Posterior vena cava (tissue), 2 donors: ENCODE results near the gene IL7R. TPM values are rescaled to one million over a fixed set of nuclear protein-coding genes. Genes with fewer than 3 reads are reported as not detected.
"Not testable (repeated sequence)": the region's sequence is repeated elsewhere in the genome, so short reads cannot be mapped to it uniquely, and the experiment has no call there.

Experiments used
- DNase-seq: peaks from one replicate; pipeline ENCODE4 v3.0.0-alpha.2; 2020; ENCODE audit warnings: low spot score
- intact Hi-C, 2 donors: fragments of 100-400 bp; cut with DNase I; formaldehyde crosslinking; loops; one replicate each; pipeline versions ENCODE4 v1.14.1 to v1.14.2; 2022 to 2023
- total RNA-seq, 2 donors: library from RNA; stranded (reverse); fragmentation: NEBNext Ultra II Directional; extraction: Animal tissue kit (Norgen Biotek cat#: 25700); gene quantifications; one replicate each; pipeline ENCODE4 v1.2.1, GENCODE V29; 2021
- donor health status: DM: yes; HTN: yes; CAD: no.
- donor health status: DM: yes; HTN: yes; CAD: no.

IL7R gene
- total RNA-seq, 2 donors from 2014 or later: 4.2 to 5.3 TPM

DNA sequence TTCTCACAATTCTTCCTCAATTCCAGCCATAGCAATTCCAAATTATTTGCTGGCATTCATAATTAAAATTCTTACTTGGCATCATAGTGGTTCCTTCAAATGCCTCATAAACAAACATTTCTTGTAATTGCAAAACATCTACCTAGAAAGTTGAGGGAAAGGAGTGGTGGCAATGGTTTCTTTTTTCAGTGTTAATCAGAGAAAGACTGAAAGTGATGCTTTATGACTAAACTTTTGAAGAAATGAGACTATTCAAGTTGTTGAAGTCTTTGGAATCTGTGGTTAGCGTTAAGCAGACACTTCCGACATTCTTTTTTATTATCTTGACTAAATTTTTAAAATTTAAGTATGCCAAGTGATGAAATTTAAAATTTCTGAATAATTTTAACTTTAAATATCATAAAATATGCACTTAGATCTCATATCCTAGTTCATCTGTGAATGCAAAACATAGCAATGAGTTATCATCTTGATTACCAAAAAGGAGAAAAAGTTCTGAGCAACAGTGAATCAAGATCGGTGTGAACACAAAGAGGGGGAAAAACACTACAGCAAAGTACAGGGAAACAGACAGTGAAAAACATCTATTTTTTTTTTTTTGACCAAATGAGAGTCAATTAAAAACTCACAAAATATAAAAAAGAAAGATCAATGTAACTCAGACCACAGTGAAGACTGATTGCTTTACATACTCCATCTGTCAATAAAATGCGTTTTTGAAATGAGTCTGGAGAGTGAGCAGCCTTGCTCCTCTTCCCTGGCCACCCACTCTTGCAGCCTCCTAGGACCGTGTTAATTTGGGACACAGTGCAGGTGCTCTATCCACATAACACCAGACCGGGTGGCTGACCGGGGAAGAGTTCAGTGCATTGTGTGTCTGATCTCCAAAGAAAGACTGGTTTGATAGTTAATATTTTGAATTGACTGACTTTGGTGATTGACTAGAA, 20.6 kb upstream of the IL7R start:
- no peak for DNase-seq
- intact Hi-C loops: no loop called here

- no peak for DNase-seq
- intact Hi-C loops: no loop called here
Observed at GRCh38 chr5:35838370-35839042, 18.2 kb upstream of the IL7R start.

GRCh38 chr5:35842856-35843255, 13.8 kb upstream of the IL7R start:
- intact Hi-C loops: no loop called here
- no peak for DNase-seq

DNA sequence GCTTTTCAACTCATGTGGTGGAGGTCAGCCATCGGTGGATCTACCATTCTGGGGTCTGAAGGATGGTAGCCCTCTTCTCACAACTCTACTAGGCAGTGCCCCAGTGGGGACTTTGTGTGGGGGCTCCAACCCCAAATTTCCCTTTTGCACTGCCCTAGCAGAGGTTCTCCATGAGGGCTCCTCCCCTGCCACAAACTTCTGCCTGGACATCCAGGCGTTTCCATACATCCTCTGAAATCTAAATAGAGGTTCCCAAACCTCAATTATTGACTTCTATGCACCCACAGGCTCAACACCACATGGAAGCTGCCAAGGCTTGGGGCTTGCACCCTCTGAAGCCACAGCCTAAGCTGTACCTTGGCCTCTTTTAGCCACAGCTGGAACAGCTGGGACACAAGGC, 11.2 kb upstream of the IL7R start:
- intact Hi-C loops, DNase-seq: not testable (repeated sequence)

GRCh38 chr5:35847491-35847890, 9.2 kb upstream of the IL7R start:
- intact Hi-C loops: no loop called here
- no peak for DNase-seq

GRCh38 chr5:35847961-35848360, 8.7 kb upstream of the IL7R start:
- intact Hi-C loops: no loop called here
- DNase-seq: no peak

GRCh38 chr5:35849860-35850259, 6.8 kb upstream of the IL7R start:
- intact Hi-C loops: no loop called here
- no peak for DNase-seq

DNA sequence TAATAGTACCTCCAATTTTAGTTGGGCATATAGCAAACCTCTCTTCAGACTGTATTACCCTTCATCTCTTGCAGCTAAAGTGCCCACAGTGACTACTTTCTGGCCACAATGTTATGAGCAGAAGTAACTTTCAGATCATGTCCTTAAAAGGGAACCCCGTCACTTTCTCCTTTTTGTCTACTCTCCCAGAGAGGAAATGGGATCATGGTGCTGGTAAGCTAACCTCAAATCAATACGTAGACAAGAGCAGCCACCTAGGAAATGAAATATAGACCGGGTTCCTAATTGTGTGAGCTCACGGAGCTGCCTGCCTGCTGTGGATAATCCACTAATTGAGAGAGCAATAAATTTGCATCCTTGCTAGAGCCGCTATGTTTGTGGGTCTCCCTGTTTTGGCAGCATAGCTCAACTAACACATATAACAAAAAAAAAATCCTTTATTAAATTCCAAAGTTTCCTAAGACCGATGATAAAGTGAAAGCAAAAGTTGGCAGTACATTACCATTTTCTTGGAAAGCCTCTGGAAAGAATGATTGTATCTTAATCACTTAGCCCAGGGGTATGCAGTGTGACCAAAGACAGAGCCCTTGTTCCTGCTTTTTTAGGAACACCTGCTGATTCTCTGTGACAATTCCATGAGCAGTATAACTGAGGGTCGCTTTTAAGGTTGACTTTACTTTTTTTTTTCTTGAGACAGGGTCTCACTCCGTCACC, 5.6 kb upstream of the IL7R start:
- intact Hi-C loops: no loop called here
- DNase-seq: no peak

GRCh38 chr5:35852084-35852734, 4.5 kb upstream of the IL7R start:
- intact Hi-C loops: no loop called here
- DNase-seq: no peak

DNA sequence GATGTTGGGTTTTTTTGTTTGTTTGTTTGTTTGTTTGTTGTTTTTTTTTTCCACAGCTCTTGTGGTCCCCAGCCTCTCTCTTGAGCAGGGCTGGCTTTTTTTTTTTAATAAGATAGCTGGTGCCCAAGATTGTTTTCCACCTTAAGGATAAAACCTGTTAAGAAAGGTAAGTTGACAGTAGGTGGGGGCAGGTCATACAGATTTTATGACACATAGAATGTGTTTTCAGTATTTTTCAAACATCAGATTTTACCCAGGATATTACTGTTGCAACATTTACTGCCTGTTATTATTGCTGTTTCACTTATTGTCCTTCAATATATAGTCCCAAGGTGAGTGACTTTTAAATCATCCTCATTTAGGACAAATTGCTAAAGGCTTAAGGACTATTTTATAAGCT, 3.9 kb upstream of the IL7R start:
- intact Hi-C loops: no loop called here
- no peak for DNase-seq

DNA sequence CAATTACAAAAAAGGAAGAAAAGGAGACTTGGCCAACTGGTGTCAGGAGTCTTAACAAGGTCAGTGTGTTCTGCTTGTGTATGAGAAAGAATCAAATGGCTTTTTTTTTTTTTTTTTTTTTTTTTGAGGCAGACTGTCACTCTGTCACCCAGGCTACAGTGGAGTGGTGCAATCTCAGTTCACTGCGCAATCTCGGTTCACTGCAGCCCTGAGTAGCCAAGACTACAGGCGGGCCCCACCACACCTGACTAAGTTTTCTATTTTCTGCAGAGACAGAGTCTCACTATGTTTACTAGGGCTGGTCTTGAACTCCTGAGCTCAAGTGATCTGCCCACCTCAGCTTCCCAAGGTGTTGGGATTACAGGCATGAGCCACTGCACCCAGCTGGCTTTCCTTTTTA, 3.1 kb upstream of the IL7R start:
- intact Hi-C loops: no loop called here
- DNase-seq: no peak

DNA sequence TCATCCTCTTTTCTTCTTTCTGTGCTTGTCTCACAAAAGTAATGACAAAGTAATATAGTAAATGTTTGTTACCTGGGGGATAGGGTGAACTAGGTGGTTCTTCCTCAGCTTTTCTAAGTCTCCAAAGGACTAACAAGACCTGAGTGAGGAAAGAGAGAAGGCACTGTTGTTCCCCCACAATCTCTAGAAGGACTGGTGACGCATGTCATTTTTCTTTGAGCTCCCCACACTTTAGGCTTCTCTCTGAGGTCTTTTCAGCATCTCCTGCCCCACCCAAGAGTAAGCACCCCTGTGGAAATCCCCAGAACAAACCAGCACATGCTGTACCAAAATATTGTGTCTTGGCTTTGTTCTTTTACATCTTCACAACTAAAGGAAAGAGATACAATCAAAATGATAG, 2.4 kb upstream of the IL7R start:
- intact Hi-C loops: no loop called here
- no peak for DNase-seq

DNA sequence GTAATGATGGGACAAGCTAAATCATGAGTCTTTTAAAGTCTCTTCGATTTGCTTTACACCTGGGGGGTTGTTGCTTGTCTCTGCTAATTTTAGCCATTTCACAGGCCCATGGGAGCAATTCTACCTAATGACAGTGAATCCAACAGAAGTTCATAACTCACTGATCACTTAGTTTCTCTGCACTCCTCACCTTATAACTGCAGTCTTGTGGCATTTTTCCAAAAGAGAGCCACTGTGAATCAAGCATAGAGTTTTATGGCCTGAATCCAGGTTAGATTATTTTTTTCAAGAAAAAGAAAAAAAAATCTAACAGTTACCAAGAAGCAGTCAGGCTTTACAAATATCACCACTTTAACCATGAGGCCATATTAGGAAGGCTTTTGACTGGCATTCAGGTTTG, 1.5 kb upstream of the IL7R start:
- intact Hi-C loops: no loop called here
- DNase-seq: no peak

- DNase-seq, intact Hi-C loops: not testable (repeated sequence)
Observed at GRCh38 chr5:35856186-35856764, 416 bp upstream of the IL7R start.

DNA sequence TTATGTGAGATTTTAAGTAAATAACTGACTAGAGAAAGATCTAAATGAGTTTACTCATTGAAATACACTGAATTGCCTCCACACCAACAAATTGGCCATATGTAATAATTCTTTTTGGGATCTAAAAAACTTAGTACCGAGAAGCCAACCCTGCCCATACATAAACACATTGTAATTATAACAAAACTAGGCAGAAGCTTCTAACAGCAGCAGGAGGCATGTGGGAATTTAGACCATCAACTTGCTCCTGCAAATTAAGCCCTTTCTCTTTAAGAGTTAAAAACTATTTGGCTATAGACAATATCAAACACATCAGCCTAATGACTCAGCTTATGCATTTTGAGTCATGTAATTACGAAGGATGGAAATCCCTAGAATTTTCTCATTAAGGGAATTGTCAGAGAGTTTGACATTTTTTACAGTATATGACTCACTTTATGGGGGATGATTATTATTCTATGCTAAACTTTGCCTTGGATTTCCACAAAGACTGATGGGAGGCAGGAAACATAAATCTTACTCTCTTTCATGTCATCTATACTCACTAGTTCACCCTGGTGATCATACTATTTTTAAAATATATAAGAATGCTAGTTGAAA, 1.0 kb downstream of the IL7R start:
- intact Hi-C loops: no loop called here
- no peak for DNase-seq

GRCh38 chr5:35859101-35859661, 2.5 kb downstream of the IL7R start:
- intact Hi-C loops: no loop called here
- no peak for DNase-seq

DNA sequence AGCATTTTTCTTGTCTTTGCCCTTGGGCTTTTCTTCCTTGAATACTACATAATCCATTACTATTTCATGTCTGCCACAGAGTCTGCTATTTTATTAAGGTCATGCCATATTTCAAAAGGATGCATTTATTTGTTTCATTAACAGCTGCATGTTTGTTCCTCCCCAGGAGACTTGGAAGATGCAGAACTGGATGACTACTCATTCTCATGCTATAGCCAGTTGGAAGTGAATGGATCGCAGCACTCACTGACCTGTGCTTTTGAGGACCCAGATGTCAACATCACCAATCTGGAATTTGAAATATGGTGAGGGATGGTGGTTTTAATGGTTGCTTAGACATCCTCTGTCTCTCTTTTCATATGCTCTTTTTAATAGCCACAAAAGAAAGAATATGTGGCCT, 4.0 kb downstream of the IL7R start:
- DNase-seq: no peak
- intact Hi-C loops: no loop called here

GRCh38 chr5:35861718-35862117, 5.0 kb downstream of the IL7R start:
- DNase-seq: no peak
- intact Hi-C loops: no loop called here

DNA sequence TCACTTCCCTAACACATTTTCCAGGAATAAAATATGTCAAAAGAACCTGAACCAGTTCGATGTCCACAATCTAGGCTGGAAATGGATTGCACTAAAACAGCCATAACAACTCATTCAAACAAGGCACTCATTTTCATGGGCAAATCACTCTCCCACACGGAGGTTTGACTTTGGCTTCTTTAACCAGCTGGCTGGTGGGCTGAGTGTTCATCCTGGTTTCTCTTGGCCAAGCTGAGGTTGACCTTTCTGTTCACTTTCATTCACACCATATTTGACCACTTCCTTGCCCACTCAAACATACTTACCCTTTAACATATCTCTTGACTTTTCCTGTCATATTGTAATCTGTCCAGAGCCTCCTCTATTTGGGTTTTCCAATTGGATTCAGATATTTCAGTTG, 5.4 kb downstream of the IL7R start:
- intact Hi-C loops: no loop called here

More for the DNA sequence above, 5.4 kb downstream of the IL7R start:
- DNase-seq: no peak
